PC-3 (cell line): ENCODE results near the gene STMND1. TPM values are rescaled to one million over a fixed set of nuclear protein-coding genes. Genes with fewer than 3 reads are reported as not detected.

Source experiments
- ATAC-seq: fragments of 200-7000 bp; cut with Tn5 transposase; 2 replicates; pipeline ENCODE4 v1.9.1; 2020; ENCODE audit warnings: mild to moderate bottlenecking, moderate library complexity
- BruUV-seq: library from RNA; stranded (reverse); fragments of 400-500 nt; replicated peaks from 2 replicates; lab custom pipeline; 2021; lab: Mats Ljungman, UMichigan
- CTCF ChIA-PET: fragments of 300-600 bp; sonication (Branson Sonifier 250); formaldehyde crosslinking; loops from one replicate; lab custom pipeline; 2022; ENCODE audit warnings: antibody characterized with exemption; lab: Charles Lee
- POLR2A ChIA-PET: fragments of 300-600 bp; sonication (Branson Sonifier 250); formaldehyde crosslinking; loops from one replicate; lab custom pipeline; 2022; ENCODE audit warnings: antibody characterized with exemption; ENCODE audit not compliant: unreplicated experiment; lab: Charles Lee
- DNase-seq: peaks from one replicate; pipeline ENCODE4 v3.0.0-alpha.2; 2015
- H2AFZ ChIP-seq: fragments of 300-600 bp; sonication (generic); 2 replicates; pipeline ENCODE4 v1.6.0; 2016; ENCODE audit warnings: antibody characterized with exemption, low read length
- H3F3A ChIP-seq: fragments of 300-600 bp; sonication (generic); one replicate; pipeline ENCODE4 v1.6.0; 2017; ENCODE audit warnings: antibody characterized with exemption, low read length, control low read depth, mild to moderate bottlenecking; ENCODE audit not compliant: unreplicated experiment
- H3K27ac ChIP-seq: fragments of 300-600 bp; sonication (generic); 2 replicates; pipeline ENCODE4 v1.5.1; 2016; ENCODE audit warnings: mild to moderate bottlenecking, low read length
- H3K27me3 ChIP-seq: fragments of 300-600 bp; sonication (generic); 2 replicates; pipeline ENCODE4 v1.6.1; 2016; ENCODE audit warnings: low read length, mixed read lengths
- H3K36me3 ChIP-seq: fragments of 300-600 bp; sonication (generic); 2 replicates; pipeline ENCODE4 v1.6.1; 2016; ENCODE audit warnings: low read depth, mixed run types, low read length, mixed read lengths
- H3K4me1 ChIP-seq: fragments of 300-600 bp; sonication (generic); 2 replicates; pipeline ENCODE4 v1.5.1; 2016; ENCODE audit warnings: low read length; ENCODE audit not compliant: insufficient read depth
- H3K4me2 ChIP-seq: fragments of 300-600 bp; sonication (generic); 2 replicates; pipeline ENCODE4 v1.6.0; 2016; ENCODE audit warnings: low read length
- H3K4me3 ChIP-seq: fragments of 300-600 bp; sonication (generic); 2 replicates; pipeline ENCODE4 v1.5.1; 2016; ENCODE audit warnings: mild to moderate bottlenecking, low read length, mixed read lengths
- H3K79me2 ChIP-seq: fragments of 300-600 bp; sonication (generic); 2 replicates; pipeline ENCODE4 v1.6.1; 2017; ENCODE audit warnings: low read length, mixed read lengths
- H3K9ac ChIP-seq: fragments of 300-600 bp; sonication (generic); 2 replicates; pipeline ENCODE4 v1.6.0; 2016; ENCODE audit warnings: mild to moderate bottlenecking, low read length
- H3K9me2 ChIP-seq: fragments of 300-600 bp; sonication (generic); replicated peaks from 2 replicates; pipeline ENCODE4 v1.6.1; 2016; ENCODE audit warnings: mixed run types, low read length, mixed read lengths
- H3K9me3 ChIP-seq: fragments of 300-600 bp; sonication (generic); 2 replicates; pipeline ENCODE4 v1.6.1; 2016; ENCODE audit warnings: low read length, mixed read lengths
- H4K20me1 ChIP-seq: fragments of 300-600 bp; sonication (generic); 2 replicates; pipeline ENCODE4 v1.6.1; 2016; ENCODE audit warnings: low read length, mixed read lengths
- EZH2 ChIP-seq: fragments of 300-600 bp; sonication (generic); IDR thresholded peaks from one replicate; pipeline ENCODE4 v1.6.1; 2017; ENCODE audit warnings: antibody characterized with exemption, mild to moderate bottlenecking, low read length; ENCODE audit not compliant: unreplicated experiment
- EZH2phosphoT487 ChIP-seq: fragments of 300-600 bp; sonication (generic); IDR thresholded peaks from 2 replicates; pipeline ENCODE4 v1.6.1; 2018; ENCODE audit warnings: mild to moderate bottlenecking, antibody characterized with exemption, low read length, borderline replicate concordance
- intact Hi-C: fragments of 100-400 bp; cut with micrococcal nuclease; formaldehyde crosslinking; loops from 2 replicates; pipeline ENCODE4 v1.9.0; 2023
- total RNA-seq: library from RNA; depleted of rRNA; stranded (reverse); fragments of >200 nt; gene quantifications from 2 replicates; pipeline ENCODE4 v1.2.3, GENCODE V29; 2014; rRNA removed
- TF ChIP-seq, protein P1 (sequence below): fragments of 300-600 bp; sonication (generic); conservative IDR thresholded peaks from 2 replicates; pipeline ENCODE4 v1.5.1; 2017; ENCODE audit warnings: antibody characterized with exemption, low read depth, mild to moderate bottlenecking, low read length

STMND1 gene
- total RNA-seq, 1 experiment from 2014 or later, result not detected

DNA sequence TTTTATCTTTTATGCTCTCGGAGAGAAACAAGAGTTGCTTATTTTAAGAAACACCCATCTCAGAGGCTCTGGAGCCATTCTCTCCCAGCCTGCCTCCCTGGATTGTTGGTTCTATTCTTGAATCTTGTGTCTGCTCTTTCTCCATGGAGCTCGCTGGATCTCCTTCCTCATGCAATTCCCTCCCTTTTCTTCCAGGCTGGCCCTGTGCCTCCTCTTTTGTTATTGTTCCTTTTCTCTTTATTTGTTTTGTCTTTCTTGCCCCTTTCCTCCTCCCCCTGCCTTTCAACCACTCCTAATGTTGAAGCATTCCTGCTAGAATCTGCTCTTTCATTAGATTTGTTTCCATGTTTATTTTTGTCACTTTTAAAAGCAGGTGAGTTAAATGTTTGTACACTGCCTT lies 76.5 kb downstream of the STMND1 start:
- Histone ChIP-seq H3F3A (no peaks in the 10 kb centered on the region), H3K9ac (no peak overlapping the region), H3K4me1 (0 out of 2 replicates have a peak, but pooled peaks cover 4% of the 10 kb centered on the region), H3K27ac (no peak overlapping the region), H3K79me2 (no peaks in the 10 kb centered on the region), H3K9me2 (no peaks in the 10 kb centered on the region), H2AFZ (no peak overlapping the region), H3K4me2 (no peak overlapping the region), H3K9me3 (no peaks in the 10 kb centered on the region), H3K27me3 (no peaks in the 10 kb centered on the region), H4K20me1 (no peaks in the 10 kb centered on the region), H3K4me3 (no peak overlapping the region), H3K36me3 (no peaks in the 10 kb centered on the region)
- CTCF ChIA-PET, result no interaction called here
- POLR2A ChIA-PET, result no interaction called here
- TF ChIP-seq, protein P1, sequence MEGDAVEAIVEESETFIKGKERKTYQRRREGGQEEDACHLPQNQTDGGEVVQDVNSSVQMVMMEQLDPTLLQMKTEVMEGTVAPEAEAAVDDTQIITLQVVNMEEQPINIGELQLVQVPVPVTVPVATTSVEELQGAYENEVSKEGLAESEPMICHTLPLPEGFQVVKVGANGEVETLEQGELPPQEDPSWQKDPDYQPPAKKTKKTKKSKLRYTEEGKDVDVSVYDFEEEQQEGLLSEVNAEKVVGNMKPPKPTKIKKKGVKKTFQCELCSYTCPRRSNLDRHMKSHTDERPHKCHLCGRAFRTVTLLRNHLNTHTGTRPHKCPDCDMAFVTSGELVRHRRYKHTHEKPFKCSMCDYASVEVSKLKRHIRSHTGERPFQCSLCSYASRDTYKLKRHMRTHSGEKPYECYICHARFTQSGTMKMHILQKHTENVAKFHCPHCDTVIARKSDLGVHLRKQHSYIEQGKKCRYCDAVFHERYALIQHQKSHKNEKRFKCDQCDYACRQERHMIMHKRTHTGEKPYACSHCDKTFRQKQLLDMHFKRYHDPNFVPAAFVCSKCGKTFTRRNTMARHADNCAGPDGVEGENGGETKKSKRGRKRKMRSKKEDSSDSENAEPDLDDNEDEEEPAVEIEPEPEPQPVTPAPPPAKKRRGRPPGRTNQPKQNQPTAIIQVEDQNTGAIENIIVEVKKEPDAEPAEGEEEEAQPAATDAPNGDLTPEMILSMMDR, result no peak
- DNase-seq (no peak), ATAC-seq (no peak)
- BruUV-seq, result no TSS peak
- intact Hi-C loops, result no loop called here

DNA sequence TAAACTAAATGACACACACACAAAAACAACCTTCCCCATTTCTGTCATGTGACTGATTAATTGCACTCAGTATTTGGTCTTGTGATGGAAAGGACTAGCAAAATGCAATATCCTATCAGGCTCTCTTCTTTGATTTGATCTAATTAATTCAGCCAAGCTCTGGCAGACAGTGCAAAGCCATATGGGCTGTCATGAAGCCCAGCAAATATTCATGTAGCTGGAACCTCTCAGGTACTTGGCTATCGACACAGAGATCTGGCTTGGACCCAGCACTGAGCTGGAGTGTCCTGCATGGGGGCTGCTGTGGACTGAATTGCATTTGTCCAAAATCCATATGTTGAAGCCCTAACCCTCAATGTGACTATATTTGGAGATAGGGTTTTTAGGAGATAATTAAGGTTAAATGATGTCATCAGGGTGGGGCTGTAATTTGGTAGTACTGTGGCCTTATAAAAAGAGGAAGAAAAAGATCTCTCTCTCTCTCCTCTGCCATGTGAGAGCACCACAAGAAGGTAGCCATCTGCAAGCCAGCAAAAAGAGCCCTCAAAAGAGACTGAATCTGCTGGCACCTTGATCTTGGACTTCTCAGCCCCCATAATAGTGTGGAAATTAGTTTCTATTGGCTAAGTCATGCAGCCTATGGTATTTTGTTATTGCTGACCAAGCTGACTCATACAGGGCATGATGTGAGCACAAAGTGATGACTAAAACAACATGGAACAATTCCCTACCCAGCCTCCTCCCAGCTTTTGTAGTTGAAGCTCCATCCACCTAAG lies 77.1 kb downstream of the STMND1 start:
- no peaks in the 10 kb centered on the region for H3K9me3 ChIP-seq
- ChIA-PET POLR2A (no interaction called here), CTCF (no interaction called here)
- no peak overlapping the region for H3K27ac ChIP-seq
- DNase-seq (peak; percentile 41), ATAC-seq (peak; percentile 64)
- TF ChIP-seq EZH2 (no peak), EZH2phosphoT487 (no peak)
- no peaks in the 10 kb centered on the region for H3K27me3 ChIP-seq
- no peak overlapping the region for H3K4me2 ChIP-seq
- no peak overlapping the region for H2AFZ ChIP-seq
- no peak overlapping the region for H3K9ac ChIP-seq
- H3K36me3 ChIP-seq, result no peaks in the 10 kb centered on the region
- intact Hi-C loops, result no loop called here
- no peaks in the 10 kb centered on the region for H3F3A ChIP-seq
- no peaks in the 10 kb centered on the region for H3K9me2 ChIP-seq
- H3K4me3 ChIP-seq, result no peak overlapping the region
- no peaks in the 10 kb centered on the region for H4K20me1 ChIP-seq
- H3K79me2 ChIP-seq, result no peaks in the 10 kb centered on the region
- BruUV-seq, result no TSS peak
- H3K4me1 ChIP-seq, result 0 out of 2 replicates have a peak, but pooled peaks cover 4% of the 10 kb centered on the region

- Histone ChIP-seq H3K79me2 (no peaks in the 10 kb centered on the region), H4K20me1 (no peaks in the 10 kb centered on the region), H3K9ac (no peak overlapping the region), H3K9me3 (no peaks in the 10 kb centered on the region), H3K27ac (0 out of 2 replicates have a peak overlapping the region, but pooled peaks have one; percentile 11), H3K36me3 (no peaks in the 10 kb centered on the region), H3K4me2 (no peak overlapping the region), H3F3A (no peaks in the 10 kb centered on the region), H3K4me3 (no peak overlapping the region), H3K27me3 (no peaks in the 10 kb centered on the region), H3K4me1 (0 out of 2 replicates have a peak, but pooled peaks cover 4% of the 10 kb centered on the region), H3K9me2 (no peaks in the 10 kb centered on the region), H2AFZ (no peak overlapping the region)
- no TSS peak for BruUV-seq
- no peak for TF ChIP-seq EZH2
- TF ChIP-seq EZH2phosphoT487, result no peak
- TF ChIP-seq, protein P1, result no peak
- ChIA-PET CTCF (no interaction called here), POLR2A (no interaction called here)
- intact Hi-C loops, result no loop called here
- no peak for ATAC-seq
- DNase-seq, result peak; percentile 19
These were observed 77.8 kb downstream of the STMND1 start for GRCh38 chr6:17179530-17180073.

Other genes starting within 250 kb of the STMND1 start
- 2.0 and 3.2 TPM in 2 replicates for gene RBM24, start 179.3 kb downstream of the STMND1 start, total RNA-seq